Measurements from ENCODE around the gene BRWD1. TPM values are rescaled to one million over a fixed set of nuclear protein-coding genes. Genes with fewer than 3 reads are reported as not detected.

Gene BRWD1
- total and polyA plus RNA-seq, 10 donors = 7.2 to 98.0 (median 55.7) TPM

DNA sequence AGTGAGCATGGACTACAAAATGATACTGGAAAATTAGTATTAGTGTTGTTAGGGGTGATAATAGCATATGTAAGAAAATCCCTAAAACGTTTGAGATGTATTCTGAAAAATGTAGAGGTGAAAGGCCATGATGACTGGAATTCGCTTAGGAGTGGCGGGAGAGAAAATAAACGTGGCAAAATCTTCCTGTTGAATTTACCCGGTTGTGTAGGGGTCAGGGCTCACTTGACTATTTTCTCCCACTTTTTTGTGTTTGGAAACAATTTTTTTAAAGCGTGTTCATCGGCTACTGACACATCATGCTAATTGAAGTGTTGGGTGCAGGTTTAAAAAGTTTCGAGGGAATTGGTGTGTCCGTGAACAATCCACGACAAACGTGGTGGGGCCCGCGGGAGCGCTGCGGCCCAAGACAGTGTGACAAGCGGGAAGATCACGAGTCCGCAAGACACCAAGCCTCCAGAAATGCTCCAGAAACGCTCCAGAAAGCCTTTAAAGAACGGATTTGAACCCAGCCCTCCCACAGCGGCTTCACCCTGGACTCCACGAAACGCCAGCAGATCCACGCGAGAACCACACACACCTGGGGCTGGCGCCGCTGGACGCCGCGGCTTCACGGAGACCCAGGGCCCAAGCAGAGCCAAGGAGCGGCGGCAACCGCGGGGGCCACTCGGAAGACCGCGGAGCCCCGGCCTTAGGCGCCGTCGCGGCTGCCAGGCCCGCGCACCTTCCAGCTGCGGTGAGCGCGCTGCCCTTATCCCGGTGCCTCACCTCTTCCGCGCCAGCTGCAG is 130.8 kb downstream of the BRWD1 start:
- H3K27ac ChIP-seq = peak overlapping the region; percentile 96 to 97 (median 96)
- intact Hi-C loops (cut with DNase I; ENCODE audit: low total_unique reads) = no loop called here
- H3K36me3 ChIP-seq = peaks cover 0 to 29% (median 6%) of the 10 kb centered on the region in 6 donors
- peaks cover 14 to 56% (median 27%) of the 10 kb centered on the region in 6 donors for H3K4me1 ChIP-seq
- WGBS, 5 donors = 1 to 2% (median 1%) methylated on average over 29 to 51 of the region's 51 CpGs
- no peak for DNase-seq
- no peaks in the 10 kb centered on the region for H3K27me3 ChIP-seq (replicated peaks in 1 of 7)
- TF ChIP-seq, protein P1, sequence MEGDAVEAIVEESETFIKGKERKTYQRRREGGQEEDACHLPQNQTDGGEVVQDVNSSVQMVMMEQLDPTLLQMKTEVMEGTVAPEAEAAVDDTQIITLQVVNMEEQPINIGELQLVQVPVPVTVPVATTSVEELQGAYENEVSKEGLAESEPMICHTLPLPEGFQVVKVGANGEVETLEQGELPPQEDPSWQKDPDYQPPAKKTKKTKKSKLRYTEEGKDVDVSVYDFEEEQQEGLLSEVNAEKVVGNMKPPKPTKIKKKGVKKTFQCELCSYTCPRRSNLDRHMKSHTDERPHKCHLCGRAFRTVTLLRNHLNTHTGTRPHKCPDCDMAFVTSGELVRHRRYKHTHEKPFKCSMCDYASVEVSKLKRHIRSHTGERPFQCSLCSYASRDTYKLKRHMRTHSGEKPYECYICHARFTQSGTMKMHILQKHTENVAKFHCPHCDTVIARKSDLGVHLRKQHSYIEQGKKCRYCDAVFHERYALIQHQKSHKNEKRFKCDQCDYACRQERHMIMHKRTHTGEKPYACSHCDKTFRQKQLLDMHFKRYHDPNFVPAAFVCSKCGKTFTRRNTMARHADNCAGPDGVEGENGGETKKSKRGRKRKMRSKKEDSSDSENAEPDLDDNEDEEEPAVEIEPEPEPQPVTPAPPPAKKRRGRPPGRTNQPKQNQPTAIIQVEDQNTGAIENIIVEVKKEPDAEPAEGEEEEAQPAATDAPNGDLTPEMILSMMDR (IDR thresholded peaks at IDR 0.05 in 8 of 11, conservative IDR thresholded peaks at IDR 0.05 in 3 of 11) = no peak
- H3K4me3 ChIP-seq = peak overlapping the region; percentile 78 to 97 (median 90)
- no peaks in the 10 kb centered on the region for H3K9me3 ChIP-seq

- intact Hi-C loops (cut with DNase I; ENCODE audit: low total_unique reads) = no loop called here
- Histone ChIP-seq H3K36me3 (peaks cover 0 to 35% (median 6%) of the 10 kb centered on the region in 6 donors), H3K27ac (no peak overlapping the region), H3K4me3 (peak overlapping the region; percentile 78 to 97 (median 90)), H3K27me3 (replicated peaks in 1 of 7) (no peaks in the 10 kb centered on the region), H3K9me3 (no peaks in the 10 kb centered on the region), H3K4me1 (peaks cover 14 to 56% (median 27%) of the 10 kb centered on the region in 6 donors)
- no peak for DNase-seq
- 49 to 62% (median 56%) methylated on average over 8 of the region's 8 CpGs for WGBS, 5 donors
- no peak for TF ChIP-seq POLR2AphosphoS5 (IDR thresholded peaks at IDR 0.05)
- TF ChIP-seq, protein P1 (IDR thresholded peaks at IDR 0.05 in 8 of 11, conservative IDR thresholded peaks at IDR 0.05 in 3 of 11) = no peak
- TF ChIP-seq POLR2A (IDR thresholded peaks at IDR 0.05) = no peak
Measured at GRCh38 chr21:39182016-39182415, 131.4 kb downstream of the BRWD1 start.

DNA sequence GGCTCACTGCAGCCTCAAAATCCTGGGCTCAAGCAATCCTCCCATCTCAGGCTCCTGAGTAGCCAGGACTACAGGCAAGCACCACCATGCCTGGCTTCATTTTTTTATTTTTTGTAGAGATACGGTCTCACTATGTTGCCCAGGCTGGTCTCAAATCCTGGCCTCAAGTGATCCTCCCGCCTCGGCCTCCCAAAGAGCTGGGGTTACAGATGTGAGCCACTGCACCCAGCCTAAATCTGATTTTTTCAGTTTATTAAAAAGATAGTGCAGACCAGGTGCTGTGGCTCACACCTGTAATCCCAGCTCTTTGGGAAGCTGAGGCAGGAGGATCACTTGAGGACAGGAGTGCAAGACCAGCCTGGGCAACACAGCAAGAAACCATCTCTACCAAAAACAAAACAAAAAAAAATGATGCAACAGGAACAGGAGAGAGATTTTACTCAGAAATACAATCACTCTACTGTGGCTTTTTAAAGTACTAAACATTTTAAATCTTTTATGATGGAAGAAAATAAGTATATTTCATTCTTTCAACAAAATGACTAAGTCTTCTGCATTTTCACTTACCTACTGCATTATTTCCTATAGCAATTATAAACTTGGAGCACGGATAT is 132.1 kb downstream of the BRWD1 start:
- WGBS, 5 donors = 84 to 95% (median 91%) methylated on average over 4 of the region's 4 CpGs
- TF ChIP-seq POLR2A (IDR thresholded peaks at IDR 0.05) (no peak), POLR2AphosphoS5 (IDR thresholded peaks at IDR 0.05) (no peak)
- TF ChIP-seq, protein P1 (IDR thresholded peaks at IDR 0.05 in 8 of 11, conservative IDR thresholded peaks at IDR 0.05 in 3 of 11) = no peak
- H3K27ac ChIP-seq = no peak overlapping the region
- no peak overlapping the region for H3K4me3 ChIP-seq
- no peaks in the 10 kb centered on the region for H3K9me3 ChIP-seq
- intact Hi-C loops (cut with DNase I; ENCODE audit: low total_unique reads) = no loop called here
- H3K36me3 ChIP-seq = peaks cover 0 to 42% (median 7%) of the 10 kb centered on the region in 6 donors
- DNase-seq = no peak
- H3K4me1 ChIP-seq = peaks cover 14 to 55% (median 27%) of the 10 kb centered on the region in 6 donors
- H3K27me3 ChIP-seq (replicated peaks in 1 of 7) = no peaks in the 10 kb centered on the region

DNA sequence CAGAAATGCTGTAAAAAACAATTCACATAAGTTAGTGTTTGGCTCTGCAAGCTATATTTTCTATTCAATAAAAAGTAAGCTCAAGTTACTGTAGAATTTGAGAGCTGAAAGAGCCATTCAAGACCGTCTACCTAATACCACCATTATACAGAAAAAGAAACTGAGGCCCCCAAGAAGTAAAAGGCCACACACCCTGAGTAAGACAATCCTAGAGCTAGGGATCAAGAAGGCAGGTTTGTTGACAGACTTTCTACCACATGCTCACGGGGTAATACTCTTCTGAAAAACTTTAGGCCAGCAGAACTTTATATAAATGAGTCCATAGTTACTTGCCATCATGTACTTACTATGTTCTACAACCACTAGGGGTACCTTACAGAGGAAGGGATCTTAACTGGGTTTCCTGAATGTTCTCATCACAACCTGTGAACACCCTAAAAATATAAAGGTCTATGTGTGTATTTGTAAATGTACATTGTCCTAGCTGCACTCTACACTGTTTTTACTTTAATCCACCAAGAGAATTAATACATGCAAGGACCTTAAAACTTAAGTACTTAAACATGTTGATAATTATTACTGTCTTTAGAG is 132.9 kb downstream of the BRWD1 start:
- no peak for DNase-seq
- intact Hi-C loops (cut with DNase I; ENCODE audit: low total_unique reads) = no loop called here
- Histone ChIP-seq H3K4me3 (no peak overlapping the region), H3K4me1 (peaks cover 14 to 47% (median 28%) of the 10 kb centered on the region in 6 donors), H3K36me3 (peaks cover 0 to 50% (median 8%) of the 10 kb centered on the region in 6 donors), H3K27me3 (replicated peaks in 1 of 7) (no peaks in the 10 kb centered on the region), H3K27ac (no peak overlapping the region), H3K9me3 (no peaks in the 10 kb centered on the region)
- 85 to 97% (median 97%) methylated on average over 2 of the region's 2 CpGs for WGBS, 5 donors
- TF ChIP-seq POLR2A (IDR thresholded peaks at IDR 0.05) (no peak), POLR2AphosphoS5 (IDR thresholded peaks at IDR 0.05) (no peak)
- TF ChIP-seq, protein P1 (IDR thresholded peaks at IDR 0.05 in 8 of 11, conservative IDR thresholded peaks at IDR 0.05 in 3 of 11) = peak in 1 of 11 experiments; percentile 22
